D341Med (cell line): ENCODE data around the gene UNC93B1.

Experiments
- DNase-seq: peaks from one replicate; pipeline ENCODE4 v3.0.0; 2012; ENCODE audit warnings: low spot score

UNC93B1 gene

GRCh38 chr11:68040101-68040956 is 36.4 kb upstream of the UNC93B1 start:
- DNase-seq: no peak

GRCh38 chr11:68039526-68040086 is 35.7 kb upstream of the UNC93B1 start:
- DNase-seq: no peak

GRCh38 chr11:68038718-68039525 is 35.0 kb upstream of the UNC93B1 start, which contains the start of gene TCIRG1:
TCIRG1 (plus strand) TSS chr11:68039025; CDS start chr11:68041272, 2,247 bp downstream.
- DNase-seq: no peak

GRCh38 chr11:68038226-68038717 is 34.4 kb upstream of the UNC93B1 start:
- no peak for DNase-seq

GRCh38 chr11:68037411-68038225 is 33.7 kb upstream of the UNC93B1 start:
- no peak for DNase-seq

DNA sequence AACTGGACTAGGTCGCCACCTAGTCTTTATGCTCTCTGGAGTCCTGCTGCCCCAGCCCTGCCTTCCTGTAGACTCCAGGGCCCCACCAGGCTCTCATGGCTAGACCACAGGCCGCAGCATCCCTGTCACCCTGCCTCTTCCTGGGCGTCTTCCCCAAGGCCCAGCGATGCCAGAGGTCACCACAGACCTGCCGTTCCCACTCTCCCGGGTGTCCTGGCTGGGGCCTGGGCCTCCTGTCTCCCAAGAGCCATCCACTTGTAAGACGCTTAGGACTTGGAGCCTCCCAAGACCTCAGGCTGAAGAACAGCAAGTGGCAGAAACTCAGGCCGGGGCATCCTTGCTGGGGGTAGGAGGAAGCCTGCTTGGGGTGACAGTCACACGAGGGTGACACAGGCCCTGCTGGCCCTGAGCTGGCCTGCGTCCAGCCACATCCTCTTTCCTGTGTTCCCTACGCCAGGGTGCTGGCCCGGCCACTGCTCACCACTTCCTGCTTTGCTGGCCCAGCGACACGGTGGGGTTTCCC is 32.9 kb upstream of the UNC93B1 start:
- no peak for DNase-seq

DNA sequence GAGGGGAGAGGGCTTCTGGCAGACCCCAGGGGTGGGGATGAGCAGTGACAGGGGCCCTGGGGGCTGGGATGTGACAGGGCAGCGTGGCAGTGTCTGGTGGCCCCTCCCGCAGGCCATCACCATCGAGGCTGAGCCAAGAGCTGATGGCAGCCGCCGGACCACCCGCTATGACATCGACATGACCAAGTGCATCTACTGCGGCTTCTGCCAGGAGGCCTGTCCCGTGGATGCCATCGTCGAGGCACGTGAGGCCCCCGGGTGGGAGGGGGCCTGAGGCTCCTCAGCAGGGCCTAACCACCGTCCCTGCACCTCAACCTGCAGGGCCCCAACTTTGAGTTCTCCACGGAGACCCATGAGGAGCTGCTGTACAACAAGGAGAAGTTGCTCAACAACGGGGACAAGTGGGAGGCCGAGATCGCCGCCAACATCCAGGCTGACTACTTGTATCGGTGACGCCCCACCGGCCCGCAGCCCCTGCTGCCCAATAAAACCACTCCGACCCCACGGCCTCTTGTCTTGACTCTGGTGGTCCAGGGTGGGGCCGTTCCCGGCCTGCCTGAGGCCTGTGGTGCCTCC is 32.3 kb upstream of the UNC93B1 start:
- no peak for DNase-seq

DNA sequence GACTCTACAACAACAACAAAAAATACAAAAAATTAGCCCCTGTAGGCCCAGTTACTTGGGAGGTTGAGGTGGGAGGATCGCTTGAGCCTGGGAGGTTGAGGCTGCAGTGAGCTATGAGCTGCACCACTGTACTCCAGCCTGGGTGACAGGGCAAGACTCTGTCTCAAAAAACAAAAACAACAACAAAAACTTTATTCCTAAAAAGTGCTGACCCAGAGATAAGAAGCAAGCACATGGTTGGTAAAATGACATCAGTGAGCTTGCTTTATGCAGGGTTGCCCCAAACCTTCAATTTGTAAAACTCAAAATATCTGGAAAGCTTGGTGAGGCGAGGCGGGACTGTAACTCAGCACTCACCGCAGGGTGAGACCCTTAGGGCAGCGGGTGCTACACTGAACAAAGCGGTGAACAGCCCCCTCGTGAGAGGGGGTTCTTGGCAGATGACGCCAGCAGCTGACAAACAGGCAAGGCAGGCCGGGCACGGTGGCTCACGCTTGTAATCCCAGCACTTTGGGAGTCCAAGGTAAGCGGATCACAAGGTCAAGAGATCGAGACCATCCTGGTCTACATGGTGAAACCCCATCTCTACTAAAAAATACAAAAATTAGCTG is 31.5 kb upstream of the UNC93B1 start:
- DNase-seq: no peak

GRCh38 chr11:68033708-68034045 is 29.8 kb upstream of the UNC93B1 start:
- no peak for DNase-seq

DNA sequence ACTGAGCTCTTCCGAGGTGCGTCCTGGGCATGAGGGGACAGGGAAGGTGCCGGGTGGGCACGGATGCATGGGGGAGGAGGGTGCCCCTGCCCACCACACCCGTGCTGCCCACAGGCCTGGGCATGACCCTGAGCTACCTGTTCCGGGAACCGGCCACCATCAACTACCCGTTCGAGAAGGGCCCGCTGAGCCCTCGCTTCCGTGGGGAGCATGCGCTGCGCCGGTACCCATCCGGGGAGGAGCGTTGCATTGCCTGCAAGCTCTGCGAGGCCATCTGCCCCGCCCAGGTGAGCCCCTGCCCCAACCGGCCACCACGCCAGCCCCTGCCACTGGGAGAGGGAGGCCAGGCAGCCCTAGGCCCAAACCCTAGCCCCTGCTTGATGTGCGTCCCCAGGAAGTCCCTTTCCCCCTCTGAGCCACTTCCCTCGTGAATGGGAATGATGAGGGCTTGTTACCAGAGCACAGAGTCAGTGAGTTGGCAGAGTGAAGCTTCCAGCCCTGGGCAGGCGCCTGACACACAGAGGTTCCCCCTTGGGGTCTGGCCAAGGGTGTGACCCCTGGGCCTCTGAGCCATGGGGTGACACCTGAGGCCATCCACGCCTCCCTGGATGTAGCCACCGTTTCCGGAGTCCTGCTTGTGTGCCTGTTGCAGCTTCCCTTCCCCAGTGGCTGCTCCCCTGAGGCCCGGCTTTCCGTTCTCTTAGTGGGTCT is 29.3 kb upstream of the UNC93B1 start:
- DNase-seq: no peak

GRCh38 chr11:68032003-68032402 is 28.1 kb upstream of the UNC93B1 start:
- no peak for DNase-seq

DNA sequence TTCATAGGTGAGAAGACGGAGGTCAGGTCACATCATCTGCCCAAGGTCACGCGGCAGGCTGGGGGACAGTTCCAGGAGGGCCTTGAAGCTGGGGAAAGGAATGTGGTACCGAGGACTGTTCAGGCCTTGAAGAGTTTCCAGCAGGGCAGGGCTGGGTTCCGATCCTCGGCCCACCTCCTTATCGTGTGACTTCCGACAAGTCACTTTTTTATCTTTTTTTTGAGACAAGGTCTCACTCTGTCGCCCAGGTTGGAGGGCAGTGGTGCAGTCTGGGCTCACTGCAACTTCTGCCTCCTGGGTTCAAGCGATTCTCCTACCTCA is 27.2 kb upstream of the UNC93B1 start:
- no peak for DNase-seq

DNA sequence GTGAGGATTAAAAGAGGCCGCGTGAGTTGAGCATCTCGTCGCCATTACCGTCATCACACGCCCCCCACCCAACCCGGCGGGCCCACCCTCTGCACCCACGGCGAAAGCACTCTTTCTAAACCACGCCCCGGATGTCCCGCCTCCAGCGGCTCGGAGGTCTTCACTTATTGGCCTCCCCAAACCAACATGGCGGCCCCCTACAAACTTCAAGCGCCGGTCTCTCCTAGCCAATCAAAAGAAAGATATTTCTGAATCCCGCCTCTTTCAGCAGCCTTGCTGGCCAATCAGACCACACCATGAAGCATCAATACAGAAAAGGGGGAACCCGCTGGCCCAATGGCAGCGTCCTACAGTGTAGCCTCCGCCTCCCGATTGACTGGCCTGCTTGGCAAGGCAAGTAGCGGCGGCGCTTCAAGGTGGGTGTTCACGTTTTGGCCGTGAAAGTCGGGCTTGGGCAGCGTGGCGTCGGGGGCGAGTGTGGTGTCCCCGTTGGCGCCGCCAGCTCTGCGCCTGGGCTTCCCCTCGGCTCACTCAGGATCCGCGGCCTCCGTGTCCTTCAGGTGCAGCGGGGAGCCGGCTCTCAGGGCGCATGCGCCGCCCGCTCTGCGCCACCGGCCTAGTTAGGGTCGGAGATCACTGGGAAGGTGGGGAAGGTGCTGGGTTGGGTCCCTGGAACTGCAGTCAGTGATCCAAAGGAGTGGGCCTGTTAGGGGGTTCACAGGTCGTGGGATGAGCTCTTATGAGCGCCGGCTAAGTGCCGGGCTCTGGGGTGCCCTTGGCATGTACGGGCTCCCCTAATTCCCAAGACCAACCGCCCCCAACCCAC is 26.6 kb upstream of the UNC93B1 start, which contains the start of gene NDUFS8:
NDUFS8 (plus strand) TSS at position 364 of the 826 bp plus-strand sequence. CDS start 1,471 bp downstream, outside the sequence.
- peak; percentile 97 for DNase-seq

- DNase-seq: no peak
Measured at GRCh38 chr11:68028802-68029545, 25.1 kb upstream of the UNC93B1 start.

GRCh38 chr11:68027667-68028066 is 23.8 kb upstream of the UNC93B1 start:
- DNase-seq: no peak

GRCh38 chr11:68026391-68027105 is 22.7 kb upstream of the UNC93B1 start:
- no peak for DNase-seq

GRCh38 chr11:68025047-68025446 is 21.1 kb upstream of the UNC93B1 start:
- DNase-seq: no peak

- no peak for DNase-seq
Measured at GRCh38 chr11:68024508-68024907, 20.6 kb upstream of the UNC93B1 start.
